Cardiac muscle cell (in vitro differentiated cells and primary cell): Measurements from ENCODE around the gene CGB2. TPM values are rescaled to one million over a fixed set of nuclear protein-coding genes. Genes with fewer than 3 reads are reported as not detected.

Experiments
- DNase-seq, 2 donors: peaks; one replicate each; pipeline versions ENCODE4 v3.0.0 to v3.0.0-alpha.2; 2010 to 2017; ENCODE audit warnings: low read depth in 1 of 2, low spot score in 1 of 2
- H3K27ac ChIP-seq: fragments of 200-600 bp; sonication (generic); 2 replicates; pipeline ENCODE4 v1.5.1; 2016
- H3K27me3 ChIP-seq: fragments of 200-600 bp; sonication (generic); 2 replicates; pipeline ENCODE4 v1.6.0; 2016; ENCODE audit warnings: control low read depth
- H3K36me3 ChIP-seq: fragments of 200-600 bp; sonication (generic); 2 replicates; pipeline ENCODE4 v1.5.1; 2016; ENCODE audit warnings: control low read depth
- H3K4me1 ChIP-seq: fragments of 200-600 bp; sonication (generic); 2 replicates; pipeline ENCODE4 v1.8.1; 2017; ENCODE audit warnings: low read depth, mild to moderate bottlenecking, mixed run types
- H3K4me3 ChIP-seq: fragments of 200-600 bp; sonication (generic); 2 replicates; pipeline ENCODE4 v1.5.1; 2016; ENCODE audit warnings: mild to moderate bottlenecking
- H3K9me3 ChIP-seq: fragments of 200-600 bp; sonication (generic); 2 replicates; pipeline ENCODE4 v1.5.1; 2017; ENCODE audit warnings: low read depth, mild to moderate bottlenecking, control low read depth
- polyA plus RNA-seq: library from polyadenylated mRNA; unstranded; fragments of >200 nt; fragmentation: Nextera tagmentation; extraction: Ambion mirVana; gene quantifications from 2 replicates; pipeline ENCODE4 v1.2.1, GENCODE V29; 2016
- total RNA-seq: library from RNA; depleted of rRNA; stranded (reverse); fragments of >200 nt; gene quantifications from 2 replicates; pipeline ENCODE4 v1.2.3, GENCODE V29; 2016
- TF ChIP-seq, protein P1 (sequence below): IDR thresholded peaks from 2 replicates; pipeline ENCODE4 v1.5.1; 2012; ENCODE audit warnings: low read depth, mild to moderate bottlenecking, low read length

The CGB2 gene
- total and polyA plus RNA-seq, 2 experiments from 2014 or later: not detected

- Histone ChIP-seq H3K9me3 (no peaks in the 10 kb centered on the region), H3K27me3 (no peaks in the 10 kb centered on the region), H3K36me3 (no peaks in the 10 kb centered on the region), H3K4me1 (peaks cover 32% of the 10 kb centered on the region), H3K4me3 (no peak overlapping the region), H3K27ac (no peak overlapping the region)
- TF ChIP-seq, protein P1, sequence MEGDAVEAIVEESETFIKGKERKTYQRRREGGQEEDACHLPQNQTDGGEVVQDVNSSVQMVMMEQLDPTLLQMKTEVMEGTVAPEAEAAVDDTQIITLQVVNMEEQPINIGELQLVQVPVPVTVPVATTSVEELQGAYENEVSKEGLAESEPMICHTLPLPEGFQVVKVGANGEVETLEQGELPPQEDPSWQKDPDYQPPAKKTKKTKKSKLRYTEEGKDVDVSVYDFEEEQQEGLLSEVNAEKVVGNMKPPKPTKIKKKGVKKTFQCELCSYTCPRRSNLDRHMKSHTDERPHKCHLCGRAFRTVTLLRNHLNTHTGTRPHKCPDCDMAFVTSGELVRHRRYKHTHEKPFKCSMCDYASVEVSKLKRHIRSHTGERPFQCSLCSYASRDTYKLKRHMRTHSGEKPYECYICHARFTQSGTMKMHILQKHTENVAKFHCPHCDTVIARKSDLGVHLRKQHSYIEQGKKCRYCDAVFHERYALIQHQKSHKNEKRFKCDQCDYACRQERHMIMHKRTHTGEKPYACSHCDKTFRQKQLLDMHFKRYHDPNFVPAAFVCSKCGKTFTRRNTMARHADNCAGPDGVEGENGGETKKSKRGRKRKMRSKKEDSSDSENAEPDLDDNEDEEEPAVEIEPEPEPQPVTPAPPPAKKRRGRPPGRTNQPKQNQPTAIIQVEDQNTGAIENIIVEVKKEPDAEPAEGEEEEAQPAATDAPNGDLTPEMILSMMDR: no peak
- no peak for DNase-seq
Observed at GRCh38 chr19:49061000-49061399, 29.3 kb downstream of the CGB2 start.

GRCh38 chr19:49061445-49061844, 29.8 kb downstream of the CGB2 start:
- TF ChIP-seq, protein P1: no peak
- Histone ChIP-seq H3K27me3 (no peaks in the 10 kb centered on the region), H3K27ac (no peak overlapping the region), H3K4me3 (no peak overlapping the region), H3K36me3 (no peaks in the 10 kb centered on the region), H3K9me3 (no peaks in the 10 kb centered on the region), H3K4me1 (peaks cover 36% of the 10 kb centered on the region)
- no peak for DNase-seq

DNA sequence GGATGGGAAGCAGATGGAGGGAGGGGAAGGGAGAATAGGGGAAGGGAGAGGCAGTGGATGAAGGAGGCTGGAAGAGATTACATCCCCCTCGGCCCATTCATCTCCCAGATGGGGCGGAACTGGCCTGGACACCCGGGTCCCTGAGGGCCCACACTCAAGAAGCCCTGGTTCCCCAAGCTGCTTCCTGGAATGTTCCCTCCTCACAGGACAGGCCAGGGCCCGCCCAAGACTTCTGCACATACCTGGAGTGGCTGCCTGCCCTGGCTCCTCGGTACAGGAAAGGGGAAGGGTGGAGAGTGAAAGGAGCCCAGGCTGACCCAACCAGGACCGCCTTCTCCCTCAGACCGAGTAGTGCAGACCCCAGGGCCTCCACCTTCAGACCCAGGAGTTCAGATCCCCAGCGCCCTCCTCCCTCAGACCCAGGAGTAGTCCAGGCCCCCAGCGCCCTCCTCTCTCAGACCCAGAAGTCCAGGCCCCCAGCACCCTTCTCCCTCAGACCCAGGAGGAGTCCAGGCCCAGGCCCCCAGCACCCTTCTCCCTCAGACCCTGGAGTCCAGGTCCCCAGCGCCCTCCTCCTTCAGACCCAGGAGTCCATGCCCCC, 32.4 kb downstream of the CGB2 start:
- TF ChIP-seq, protein P1: no peak
- Histone ChIP-seq H3K9me3 (no peaks in the 10 kb centered on the region), H3K27me3 (no peaks in the 10 kb centered on the region)

GRCh38 chr19:49064768-49065611, 33.3 kb downstream of the CGB2 start, which contains the start of gene NTF4:
TSS of gene NTF4 (minus strand) at chr19:49064818. CDS start at chr19:49061997, 2,821 bp downstream.
- no peaks in the 10 kb centered on the region for H3K9me3 ChIP-seq
- peak within 1 kb of the TSS; percentile 43 for H3K4me3 ChIP-seq
- H3K27me3 ChIP-seq: no peaks in the 10 kb centered on the region
- peaks cover 45% of the 10 kb centered on the region for H3K4me1 ChIP-seq
- TF ChIP-seq, protein P1: no peak
- DNase-seq: peak; percentile 50 to 88
- H3K27ac ChIP-seq: peak within 1 kb of the TSS; percentile 93
- no peaks in the 10 kb centered on the region for H3K36me3 ChIP-seq

More for the DNA sequence above, 32.4 kb downstream of the CGB2 start:
- H3K27ac ChIP-seq: peak overlapping the region; percentile 93
- H3K4me3 ChIP-seq: peak overlapping the region; percentile 43
- DNase-seq: peak in 1 of 2 donors; percentile 18
- peaks cover 45% of the 10 kb centered on the region for H3K4me1 ChIP-seq
- no peaks in the 10 kb centered on the region for H3K36me3 ChIP-seq

DNA sequence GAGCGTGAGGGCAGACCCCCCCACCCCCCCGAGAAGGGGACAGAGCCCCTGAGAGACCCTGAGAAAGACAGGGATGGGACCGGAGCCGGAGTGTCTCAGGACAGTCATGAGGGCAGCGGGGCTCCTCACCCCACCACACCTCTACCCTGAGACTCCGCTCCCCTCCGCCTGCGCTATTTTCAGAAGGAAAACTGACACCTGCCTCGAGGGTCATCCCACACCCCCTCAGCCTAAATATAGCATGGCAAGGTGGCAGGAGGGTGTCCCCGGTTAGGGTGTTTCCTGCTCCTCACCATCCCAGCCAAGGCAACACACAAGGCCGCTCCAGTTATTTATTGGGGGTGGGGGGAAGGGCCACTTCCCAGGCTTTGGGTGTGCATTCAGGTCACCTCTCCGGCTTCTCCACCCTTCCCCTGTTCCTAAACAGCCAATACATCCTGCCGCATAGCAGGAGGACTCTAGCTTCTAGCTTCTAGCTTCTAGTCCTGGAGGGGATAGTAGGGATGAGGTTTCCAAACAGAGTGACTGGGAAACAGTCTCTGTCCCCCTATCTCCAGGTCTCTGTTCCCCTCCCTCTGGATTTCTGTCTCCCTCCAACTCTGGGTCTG, 34.3 kb downstream of the CGB2 start:
- Histone ChIP-seq H3K4me3 (no peak overlapping the region), H3K27ac (peak overlapping the region; percentile 93), H3K4me1 (peaks cover 45% of the 10 kb centered on the region), H3K36me3 (no peaks in the 10 kb centered on the region), H3K27me3 (no peaks in the 10 kb centered on the region), H3K9me3 (no peaks in the 10 kb centered on the region)
- peak in 1 of 2 donors; percentile 54 for DNase-seq
- TF ChIP-seq, protein P1: no peak
